GM21360 (cell line): Measurements from ENCODE around the gene PDPK1.
"Not testable (repeated sequence)": the region's sequence is repeated elsewhere in the genome, so short reads cannot be mapped to it uniquely, and the experiment has no call there.

ENCODE experiments used
- ATAC-seq: cut with Tn5 transposase; IDR thresholded peaks from one replicate; pipeline ENCODE4 v1.9.1; 2021; ENCODE audit warnings: mild to moderate bottlenecking, moderate library complexity; ENCODE audit not compliant: unreplicated experiment

The PDPK1 gene

DNA sequence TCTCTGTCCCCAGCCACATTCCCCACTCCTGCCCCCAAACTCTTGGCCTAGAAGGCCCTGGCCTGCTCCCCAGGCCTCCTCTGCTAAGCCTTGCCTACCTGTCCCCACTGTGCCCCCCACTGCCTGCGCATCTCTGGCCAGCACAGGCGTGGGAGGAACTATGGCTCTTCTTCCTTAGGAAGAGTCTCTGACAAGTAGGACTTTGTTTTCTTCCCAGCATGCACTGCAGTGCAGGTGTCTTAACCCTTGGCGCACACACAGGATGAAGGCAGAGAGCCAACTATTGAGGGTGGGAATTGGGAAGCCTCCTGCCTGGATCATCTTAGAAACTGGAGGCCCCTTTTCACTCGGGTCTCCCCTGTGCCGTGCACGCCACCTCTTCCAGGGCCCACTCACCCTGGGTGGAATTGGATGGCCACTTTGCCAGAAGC lies 14.0 kb upstream of the PDPK1 start:
- no peak for ATAC-seq

DNA sequence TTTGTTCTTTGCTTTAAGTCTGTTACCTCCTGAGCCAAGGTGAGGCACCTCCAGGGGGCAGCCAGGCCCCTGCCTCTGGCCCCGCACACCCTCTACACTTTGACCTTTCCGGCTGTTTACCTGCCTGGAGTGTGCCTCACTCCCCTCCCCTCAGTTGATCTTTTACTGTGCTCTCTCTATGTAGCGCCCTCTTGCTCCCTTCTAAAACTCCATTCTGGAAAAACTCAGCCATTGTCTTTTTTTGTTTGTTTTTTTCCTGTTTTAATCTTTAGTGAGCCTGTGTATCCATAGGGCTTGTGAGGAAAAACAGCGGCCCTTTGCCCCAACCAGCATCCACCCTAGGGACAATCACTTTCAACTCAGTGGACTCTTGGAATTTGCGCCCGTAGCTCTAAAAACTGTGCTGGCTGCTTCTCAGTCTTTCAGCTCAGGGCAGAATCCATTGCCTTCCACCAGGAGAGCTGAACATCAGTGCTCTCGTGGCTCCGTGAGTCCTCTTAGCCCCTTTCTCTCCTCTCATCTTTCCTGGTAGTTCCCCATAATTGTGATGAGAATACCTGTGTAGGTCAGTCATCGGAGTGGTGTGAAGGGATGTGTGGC lies 13.4 kb upstream of the PDPK1 start:
- no peak for ATAC-seq

DNA sequence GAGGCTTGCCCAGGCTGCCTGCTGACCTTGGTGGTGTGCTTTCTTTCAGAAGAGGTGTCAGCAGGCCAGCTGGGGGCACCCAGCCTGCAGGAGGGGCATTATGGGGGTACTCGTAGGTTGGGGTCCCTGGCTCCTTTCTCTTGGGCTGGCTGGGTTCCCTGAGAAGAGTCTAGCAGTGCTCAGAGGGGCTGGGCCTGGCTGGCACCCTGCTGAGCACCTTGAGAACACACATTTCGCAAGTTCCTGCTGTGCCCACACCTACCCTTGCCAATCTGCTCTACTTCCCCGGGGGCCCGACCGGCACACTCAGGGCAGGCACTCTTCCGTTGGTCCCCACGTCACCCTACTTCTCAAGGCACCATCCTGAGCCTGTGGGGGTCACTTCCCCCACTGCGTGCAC lies 11.7 kb upstream of the PDPK1 start:
- ATAC-seq: no peak

DNA sequence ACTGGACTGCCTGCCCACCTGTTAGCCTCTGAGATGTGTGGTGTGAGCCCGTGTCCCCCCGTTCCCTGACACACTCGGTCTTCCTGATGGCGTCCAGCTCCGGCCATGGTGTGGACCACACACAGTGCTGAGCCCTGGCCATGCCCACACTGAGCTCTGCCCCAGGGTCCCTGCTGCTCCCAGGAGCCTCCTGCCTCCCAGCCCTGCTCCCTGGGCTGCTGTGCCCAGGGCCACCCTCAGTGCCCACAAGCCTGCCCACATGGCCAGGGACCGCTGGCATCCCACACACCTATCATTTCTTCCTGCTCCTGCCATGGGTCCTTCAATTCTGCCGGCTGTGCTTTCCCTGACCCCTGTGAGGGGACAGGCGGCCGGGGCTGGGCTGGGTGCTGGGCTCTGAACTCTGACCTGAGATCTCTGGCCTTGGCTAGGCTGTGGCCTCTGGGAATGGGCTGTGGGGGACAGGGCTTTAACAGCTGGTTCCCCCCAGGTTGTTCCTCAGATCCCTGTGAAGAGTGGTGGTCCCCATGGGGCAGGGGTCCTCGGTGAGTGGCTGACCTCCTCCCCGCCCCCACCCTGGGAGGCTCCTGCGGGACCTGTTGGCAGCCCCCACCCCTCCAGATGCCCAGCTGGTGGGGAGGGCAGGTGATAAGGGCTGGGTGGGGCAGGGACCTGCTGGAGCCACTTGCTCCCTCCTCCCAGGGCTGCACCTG lies 10.6 kb upstream of the PDPK1 start:
- ATAC-seq: no peak

DNA sequence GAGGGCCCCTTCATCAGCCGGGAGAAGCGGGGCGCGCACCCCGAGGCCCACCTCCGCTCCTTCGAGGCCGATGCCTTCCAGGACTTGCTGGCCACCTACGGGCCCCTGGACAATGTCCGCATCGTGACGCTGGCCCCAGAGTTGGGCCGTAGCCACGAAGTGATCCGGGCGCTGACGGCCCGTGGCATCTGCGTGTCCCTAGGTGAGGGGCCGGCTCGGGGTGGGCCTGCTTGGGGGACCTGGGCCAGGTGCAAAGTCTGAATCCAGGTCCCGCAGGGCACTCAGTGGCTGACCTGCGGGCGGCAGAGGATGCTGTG lies 10.1 kb upstream of the PDPK1 start:
- ATAC-seq: no peak

DNA sequence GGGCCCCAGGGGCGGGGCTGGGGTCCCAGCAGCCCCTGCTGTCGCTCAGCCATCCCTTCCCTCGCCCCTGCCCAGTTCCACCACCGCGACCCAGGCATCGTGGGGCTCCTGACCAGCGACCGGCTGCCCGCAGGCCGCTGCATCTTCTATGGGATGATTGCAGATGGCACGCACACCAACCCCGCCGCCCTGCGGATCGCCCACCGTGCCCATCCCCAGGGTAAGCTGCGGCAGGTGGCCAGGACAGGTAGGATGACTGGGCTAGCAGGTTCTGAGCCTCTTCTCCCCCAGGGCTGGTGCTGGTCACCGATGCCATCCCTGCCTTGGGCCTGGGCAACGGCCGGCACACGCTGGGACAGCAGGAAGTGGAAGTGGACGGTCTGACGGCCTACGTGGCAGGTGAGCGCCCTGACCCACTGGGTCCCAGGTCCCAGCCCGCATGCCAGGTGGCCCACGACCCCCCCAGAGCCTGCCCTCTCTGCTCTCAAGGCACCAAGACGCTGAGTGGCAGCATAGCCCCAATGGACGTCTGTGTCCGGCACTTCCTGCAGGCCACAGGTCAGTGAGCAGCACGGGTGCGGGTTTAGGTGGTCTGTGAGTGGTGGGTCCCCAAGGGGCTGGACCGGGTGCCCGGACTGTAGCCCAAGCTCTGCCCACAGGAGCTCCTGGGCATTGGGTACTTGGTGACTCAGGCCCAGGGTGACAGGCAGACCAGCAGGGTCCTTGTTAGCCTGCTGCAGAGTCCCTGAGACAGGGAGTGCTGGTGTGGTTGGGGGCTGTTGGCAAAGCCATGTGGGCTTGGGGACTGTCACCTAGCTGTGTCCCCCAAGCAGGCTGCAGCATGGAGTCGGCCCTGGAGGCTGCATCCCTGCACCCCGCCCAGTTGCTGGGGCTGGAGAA lies 9.4 kb upstream of the PDPK1 start:
- no peak for ATAC-seq

DNA sequence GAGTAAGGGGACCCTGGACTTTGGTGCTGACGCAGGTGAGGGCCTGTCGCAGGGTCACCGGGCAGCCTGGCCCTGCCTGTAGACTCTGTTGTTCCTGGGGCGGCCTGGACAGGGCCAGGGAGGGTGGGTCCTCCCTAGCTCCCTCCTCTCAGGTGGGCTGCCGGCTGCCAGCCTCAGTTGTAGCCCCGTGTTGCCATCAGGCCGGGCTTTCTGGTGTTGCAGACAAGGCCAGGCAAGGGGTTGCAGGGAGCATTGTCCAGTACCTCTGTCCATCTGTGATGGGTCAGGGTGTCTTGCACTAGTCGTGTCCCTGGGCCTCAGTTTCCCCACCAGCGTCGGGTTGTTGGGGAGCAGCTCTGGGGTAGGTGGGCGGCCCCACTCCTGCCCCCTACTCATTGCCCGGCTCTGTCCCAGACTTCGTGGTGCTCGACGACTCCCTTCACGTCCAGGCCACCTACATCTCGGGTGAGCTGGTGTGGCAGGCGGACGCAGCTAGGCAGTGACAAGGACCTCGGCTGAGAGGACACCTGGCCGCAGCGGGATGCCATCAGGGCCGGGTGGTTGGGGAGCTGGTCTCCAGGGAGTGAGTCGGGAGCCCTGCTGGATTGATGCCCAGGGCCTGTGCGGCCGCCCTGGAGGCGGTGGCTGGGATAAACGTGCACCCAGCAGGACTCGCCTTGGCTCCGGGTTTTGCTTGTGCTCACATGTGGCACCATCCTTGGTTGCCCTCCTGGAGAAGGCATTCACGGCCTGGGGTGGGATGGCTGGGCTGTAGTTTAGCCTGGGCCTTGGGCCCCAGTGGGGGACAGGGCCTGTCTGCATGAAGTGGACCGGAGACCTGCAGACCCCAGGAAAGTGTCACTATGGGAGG lies 8.5 kb upstream of the PDPK1 start:
- ATAC-seq: no peak

DNA sequence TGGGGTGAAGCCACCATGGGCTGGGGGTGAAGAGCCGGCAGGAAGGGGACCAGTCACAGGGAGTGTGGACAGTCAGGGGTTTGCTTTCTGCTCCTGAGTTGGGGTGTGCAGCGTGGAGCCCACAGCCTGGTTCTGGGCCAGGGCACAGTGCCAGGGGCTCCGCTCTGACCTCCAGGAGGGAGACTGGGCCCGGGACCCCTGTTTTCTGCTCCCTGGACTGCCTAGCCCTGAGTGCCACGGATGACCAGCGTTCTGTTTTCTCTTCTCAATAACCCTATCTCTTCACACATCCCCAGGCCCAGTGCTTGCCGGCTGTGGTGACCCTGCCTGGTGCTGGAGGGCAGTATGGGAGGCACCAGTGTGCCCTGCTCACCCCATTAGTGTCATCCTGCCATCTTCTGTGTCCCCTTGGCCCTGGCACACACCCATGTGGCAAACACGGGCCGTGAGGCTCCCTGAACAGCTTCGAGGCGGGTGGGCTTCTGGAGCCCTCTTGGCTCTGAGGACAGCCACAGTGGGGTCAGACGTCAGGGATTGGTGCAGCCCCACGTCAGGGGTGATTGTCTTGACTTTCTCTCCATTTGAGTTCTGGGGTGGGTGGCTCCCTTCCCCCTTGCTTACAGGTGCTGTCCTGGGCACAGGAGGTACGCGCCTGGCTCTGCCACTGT lies 7.7 kb upstream of the PDPK1 start:
- no peak for ATAC-seq

DNA sequence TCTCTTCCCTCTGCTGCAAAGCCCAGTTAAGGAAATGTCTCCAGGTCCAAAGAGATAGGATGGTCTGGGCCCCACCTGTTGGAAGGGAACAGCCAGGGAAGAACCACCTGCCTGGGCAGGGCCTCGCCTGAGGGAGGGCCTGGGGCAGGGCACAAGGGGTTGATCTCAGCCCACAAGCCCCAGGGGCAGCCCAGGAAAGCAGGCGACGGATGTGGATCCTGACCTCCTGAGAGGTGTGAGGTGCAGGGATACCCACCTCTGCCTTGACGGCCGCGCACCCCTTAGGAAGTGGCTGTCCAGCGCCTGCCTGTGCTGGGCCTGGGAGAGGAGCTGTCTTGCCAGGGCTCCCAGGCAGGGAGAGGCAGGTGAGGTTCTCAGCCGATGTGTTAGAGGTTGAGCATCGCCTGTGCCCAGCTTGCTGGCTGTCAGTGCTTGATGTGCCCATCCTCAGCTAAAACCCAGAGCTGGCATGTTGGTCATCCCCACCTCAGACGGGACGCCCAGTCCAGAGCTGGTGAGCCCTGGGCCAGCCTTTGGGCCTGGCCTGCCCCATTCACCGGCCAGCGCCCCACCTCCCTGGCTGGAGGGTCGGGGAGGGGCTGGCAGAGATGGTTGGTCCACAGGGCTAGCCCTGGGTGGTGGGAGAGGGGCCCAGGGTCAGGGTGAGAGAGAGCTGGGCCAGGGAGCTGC lies 7.0 kb upstream of the PDPK1 start:
- no peak for ATAC-seq

DNA sequence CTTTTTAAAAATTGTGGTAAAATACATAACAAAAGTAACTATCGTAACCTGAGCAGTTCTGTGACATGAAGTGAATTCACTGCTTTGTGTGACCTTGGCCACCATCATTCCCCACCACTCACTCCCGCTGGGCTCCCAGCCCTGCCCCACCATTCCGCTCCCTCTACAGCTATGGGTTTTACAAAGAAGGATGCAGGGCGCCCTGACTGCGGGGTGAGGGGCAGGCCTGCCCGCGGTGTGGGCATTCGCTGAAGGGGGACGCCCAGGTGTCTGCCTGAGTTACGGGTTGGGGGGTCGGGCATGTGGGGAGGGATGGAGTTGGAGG lies 6.5 kb upstream of the PDPK1 start, which contains the start of gene CEMP1:
Gene CEMP1 (minus strand): TSS at position 38 of the 325 bp plus-strand sequence. CDS start 335 bp downstream, outside the sequence.
- ATAC-seq: no peak

DNA sequence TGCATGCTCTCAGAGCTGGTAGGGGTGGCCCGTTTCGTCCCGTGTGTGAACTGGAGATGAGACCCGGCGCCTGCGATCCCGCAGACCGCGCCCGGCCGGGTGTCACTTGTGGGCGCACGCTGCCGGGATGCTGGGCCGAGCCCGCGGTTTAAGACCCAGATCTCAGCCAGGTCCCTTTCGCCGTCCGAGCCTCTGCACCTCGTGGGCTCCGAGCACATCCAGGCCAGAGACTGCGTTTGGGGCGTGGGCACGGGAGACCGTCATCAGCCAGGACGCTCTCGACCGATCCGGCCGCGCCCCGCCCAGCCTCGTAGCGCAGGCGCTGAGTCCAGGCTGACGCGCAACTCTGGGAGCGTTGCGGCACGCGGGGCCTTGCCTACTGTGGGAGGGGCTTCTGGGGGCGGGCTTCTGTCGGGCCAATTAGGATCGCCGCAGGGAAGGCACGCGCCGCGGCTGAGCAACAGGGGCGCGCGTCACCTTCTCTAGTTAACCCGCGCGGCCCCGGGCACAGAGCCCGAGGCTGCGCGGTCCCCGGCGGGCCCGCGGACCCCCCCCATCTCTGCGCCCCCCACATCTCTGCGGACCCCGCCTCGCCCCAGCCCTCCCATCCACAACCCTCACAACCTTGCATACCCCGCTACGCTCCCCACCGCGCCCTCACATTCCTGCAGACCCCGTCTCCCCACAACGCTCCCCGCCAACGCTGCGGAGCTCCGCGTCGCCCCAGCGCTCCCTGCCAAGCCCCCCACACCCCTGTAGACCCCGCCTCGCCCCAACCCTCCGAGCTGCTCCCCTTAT lies 5.9 kb upstream of the PDPK1 start:
- peak; percentile 74 for ATAC-seq

DNA sequence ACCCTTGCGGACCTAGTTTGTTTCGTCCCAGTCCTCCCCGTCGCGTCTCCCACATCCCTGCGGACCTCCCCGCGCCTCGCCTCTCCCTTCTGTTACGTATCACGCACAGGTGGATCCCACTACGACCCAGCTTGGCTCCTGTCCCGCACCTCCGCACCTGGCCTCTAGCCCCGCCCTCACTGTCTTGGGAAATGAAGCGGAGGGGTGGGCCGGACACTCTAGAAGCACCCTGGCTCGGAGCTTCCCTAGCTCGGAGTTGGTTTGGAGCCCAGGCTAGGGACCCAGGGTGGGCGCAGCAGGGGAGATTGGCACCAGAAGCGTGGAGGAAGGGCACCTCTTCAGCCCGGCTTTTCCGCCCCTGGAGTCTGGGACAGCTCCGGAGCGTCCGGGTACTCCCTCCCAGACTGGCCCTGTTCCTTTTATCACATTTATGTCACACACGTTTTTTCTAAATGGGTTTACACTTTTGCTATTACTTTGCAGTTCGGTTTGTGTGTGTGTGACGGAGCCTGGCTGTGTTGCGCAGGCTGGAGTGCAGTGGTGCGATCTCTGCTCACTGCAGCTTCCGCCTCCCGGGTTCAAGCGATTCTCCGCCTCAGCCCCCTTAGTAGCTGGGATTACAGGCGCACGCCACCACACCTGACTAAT lies 5.2 kb upstream of the PDPK1 start:
- no peak for ATAC-seq

DNA sequence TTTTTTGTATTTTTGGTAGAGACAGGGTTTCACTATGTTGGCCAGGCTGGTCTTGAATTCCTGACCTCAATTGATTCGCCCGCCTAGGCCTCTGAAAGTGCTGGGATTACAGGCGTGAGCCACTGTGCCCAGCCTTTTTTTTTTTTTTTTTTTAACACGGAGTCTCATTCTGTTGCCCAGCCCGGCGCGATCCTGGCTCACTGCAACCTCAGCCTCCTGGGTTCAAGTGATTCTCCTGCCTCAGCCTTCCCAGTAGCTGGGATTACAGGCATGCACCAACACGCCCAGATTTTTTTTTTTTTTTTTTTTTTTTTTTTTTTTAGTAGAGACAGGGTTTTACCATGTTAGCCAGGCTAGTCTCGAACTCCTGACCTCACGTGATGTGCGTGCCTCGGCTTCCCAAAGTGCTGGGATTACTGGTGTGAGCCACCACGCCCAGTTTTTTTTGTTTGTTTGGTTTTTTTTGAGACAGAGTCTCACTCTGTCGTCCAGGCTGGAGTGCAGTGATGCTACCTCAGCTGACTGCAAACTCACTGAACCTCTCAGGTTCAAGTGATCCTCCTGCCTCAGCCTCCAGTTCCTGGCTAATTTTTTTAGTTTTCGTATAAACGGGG lies 4.6 kb upstream of the PDPK1 start:
- ATAC-seq: not testable (repeated sequence)

DNA sequence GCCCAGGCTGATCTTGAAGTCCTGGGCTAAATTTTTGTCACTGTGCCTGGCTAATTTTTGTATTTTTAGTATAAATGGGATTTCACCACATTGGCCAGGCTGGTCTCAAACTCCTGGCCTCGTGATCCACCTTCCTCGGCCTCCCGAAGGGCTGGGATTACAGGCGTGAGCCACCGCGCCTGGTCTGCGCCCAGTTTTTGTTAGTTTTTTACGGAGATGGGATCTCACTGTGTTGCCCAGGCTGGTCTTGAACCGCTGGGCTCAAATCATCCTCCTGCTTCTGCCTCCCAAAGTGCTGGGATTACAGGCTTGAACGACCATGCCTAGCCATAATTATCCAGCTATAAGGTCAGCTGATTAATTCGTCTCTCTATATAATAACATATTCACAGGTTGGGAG lies 3.9 kb upstream of the PDPK1 start:
- no peak for ATAC-seq

DNA sequence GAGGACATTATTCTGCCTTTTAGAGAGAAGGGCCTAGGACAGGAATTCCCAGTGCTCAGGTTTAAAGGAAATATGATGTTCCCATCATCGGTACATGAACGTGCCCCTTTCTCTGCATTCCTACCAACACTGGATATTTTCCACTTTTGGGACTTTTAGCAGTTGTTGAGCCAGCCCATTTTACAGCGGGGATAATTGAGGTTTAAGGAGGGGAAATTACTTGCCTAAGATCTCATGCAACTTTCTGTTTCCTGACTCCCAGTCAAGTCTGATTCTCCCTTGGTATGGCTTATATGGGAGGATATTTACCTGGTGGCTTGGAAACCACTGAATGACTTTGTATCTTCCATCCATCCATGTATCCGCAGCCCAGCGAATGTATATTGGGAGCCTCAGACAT lies 3.5 kb upstream of the PDPK1 start:
- ATAC-seq: not testable (repeated sequence)

DNA sequence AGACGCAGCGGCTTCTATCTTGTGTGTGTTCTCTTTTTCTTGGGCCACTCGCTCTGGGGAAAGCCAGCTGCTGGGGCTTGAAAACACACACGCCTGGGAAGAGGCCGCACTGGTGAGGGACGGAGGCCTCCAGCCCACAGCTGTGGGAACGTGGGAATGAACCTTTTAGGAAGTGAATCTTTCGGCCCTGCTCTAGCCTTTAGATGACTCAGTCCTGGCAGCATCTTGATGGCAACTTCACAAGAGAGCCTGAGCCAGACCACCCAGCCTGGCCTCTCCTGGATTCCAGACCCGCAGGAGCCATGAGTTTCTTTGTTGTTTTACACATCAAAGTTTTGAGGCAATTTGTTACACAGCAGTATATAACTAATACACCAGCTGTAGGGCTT lies 2.2 kb upstream of the PDPK1 start:
- ATAC-seq: no peak

DNA sequence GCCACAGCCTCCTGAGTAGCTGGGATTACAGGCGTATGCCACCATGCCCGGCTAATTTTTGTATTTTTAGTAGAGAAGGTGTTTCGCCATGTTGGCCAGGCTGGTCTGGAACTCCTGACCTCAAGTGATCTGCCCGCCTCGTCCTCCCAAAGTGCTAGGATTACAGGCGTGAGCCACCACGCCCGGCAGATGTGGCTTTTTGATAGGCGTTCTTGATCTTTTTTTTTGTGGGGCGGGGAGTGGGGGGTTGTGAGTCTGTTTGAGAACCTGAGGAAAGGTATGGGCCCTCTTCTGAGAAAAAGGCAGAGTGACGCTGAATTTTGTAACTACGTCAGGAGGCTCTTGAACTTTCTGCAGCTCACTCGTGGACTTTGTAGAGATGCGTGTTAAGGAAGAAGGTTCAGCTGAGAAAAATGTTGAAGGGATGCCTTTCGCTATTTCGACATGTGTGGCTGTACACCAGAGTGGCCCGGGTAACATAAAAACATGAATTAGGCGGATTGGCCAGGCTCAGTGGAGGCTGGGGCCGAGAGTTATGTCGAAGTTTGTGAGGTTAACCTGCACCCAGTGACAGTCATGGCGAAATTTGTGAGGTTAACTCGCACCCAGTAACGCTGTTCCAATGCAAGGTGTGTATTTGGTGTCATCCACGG lies 1.5 kb downstream of the PDPK1 start:
- not testable (repeated sequence) for ATAC-seq
